GM12878 (cell line): ENCODE measurements around the gene RAB11A. TPM values are rescaled to one million over a fixed set of nuclear protein-coding genes. Genes with fewer than 3 reads are reported as not detected.

Experiments used
- BMI1 ChIP-seq: fragments of 450-650 bp; IDR thresholded peaks from 2 replicates; pipeline ENCODE4 v1.6.1; 2016; ENCODE audit warnings: mild to moderate bottlenecking, moderate library complexity, borderline replicate concordance
- CEBPB ChIP-seq, 2 experiments: fragments of 150-350 bp in 1 of 2; IDR thresholded peaks; 2 replicates each; pipeline ENCODE4 v1.6.1; 2012 to 2014; ENCODE audit warnings: low read depth in 2 of 2, low read length in 2 of 2, borderline replicate concordance in 1 of 2, inconsistent platforms in 1 of 2
- CHD2 ChIP-seq: IDR thresholded peaks from 2 replicates; pipeline ENCODE4 v1.6.1; 2011; ENCODE audit warnings: low read depth, low read length, improper control_type of control experiment, borderline replicate concordance
- CREM ChIP-seq: IDR thresholded peaks from 2 replicates; pipeline ENCODE4 v1.6.1; 2014; ENCODE audit warnings: antibody characterized with exemption, low read depth
- ETV6 ChIP-seq, 2 experiments: fragments of 450-650 bp in 1 of 2; IDR thresholded peaks in 1 of 2; conservative IDR thresholded peaks in 1 of 2; 2 replicates each; pipeline ENCODE4 v1.6.1; 2014; ENCODE audit warnings: antibody characterized with exemption in 1 of 2, borderline replicate concordance in 1 of 2, low read depth in 1 of 2, mild to moderate bottlenecking in 1 of 2, moderate library complexity in 1 of 2
- GABPA ChIP-seq: IDR thresholded peaks from 2 replicates; pipeline ENCODE4 v1.6.1; 2014; ENCODE audit warnings: antibody characterized with exemption, low read depth, mild to moderate bottlenecking, inconsistent platforms
- HDGF ChIP-seq: fragments of 450-650 bp; IDR thresholded peaks from 2 replicates; pipeline ENCODE4 v1.6.1; 2016; ENCODE audit warnings: antibody characterized with exemption
- HSF1 ChIP-seq: fragments of 150-350 bp; IDR thresholded peaks from 2 replicates; pipeline ENCODE4 v1.6.1; 2014; ENCODE audit warnings: mild to moderate bottlenecking, low read depth, low read length
- JUND ChIP-seq: IDR thresholded peaks from 2 replicates; pipeline ENCODE4 v1.6.1; 2012; ENCODE audit warnings: low read depth, mild to moderate bottlenecking, low read length, improper control_type of control experiment, moderate library complexity
- KLF5 ChIP-seq: fragments of 450-650 bp; IDR thresholded peaks from 2 replicates; pipeline ENCODE4 v1.6.1; 2014; ENCODE audit warnings: mild to moderate bottlenecking; ENCODE audit not compliant: partially characterized antibody
- MTA3 ChIP-seq: IDR thresholded peaks from 2 replicates; pipeline ENCODE4 v1.6.1; 2012; ENCODE audit warnings: low read length, inconsistent platforms, borderline replicate concordance
- MYB ChIP-seq: fragments of 150-350 bp; IDR thresholded peaks from 2 replicates; pipeline ENCODE4 v1.6.1; 2014; ENCODE audit warnings: mild to moderate bottlenecking, low read depth, low read length, borderline replicate concordance
- POU2F2 ChIP-seq: IDR thresholded peaks from 3 replicates; pipeline ENCODE4 v1.6.1; 2011; ENCODE audit warnings: low read depth, mild to moderate bottlenecking, low read length, borderline replicate concordance
- RELA ChIP-seq: fragments of 450-650 bp; IDR thresholded peaks from 2 replicates; pipeline ENCODE4 v1.8.0; 2014; ENCODE audit warnings: borderline replicate concordance; ENCODE audit not compliant: partially characterized antibody
- SREBF1 ChIP-seq: IDR thresholded peaks from 2 replicates; pipeline ENCODE4 v1.6.1; 2012; ENCODE audit warnings: mild to moderate bottlenecking, low read length
- SREBF2 ChIP-seq: IDR thresholded peaks from 2 replicates; pipeline ENCODE4 v1.6.1; 2012; ENCODE audit warnings: mild to moderate bottlenecking, low read length
- TAF1 ChIP-seq: IDR thresholded peaks from 2 replicates; pipeline ENCODE4 v1.6.1; 2011; ENCODE audit warnings: mild to moderate bottlenecking, low read depth, low read length, borderline replicate concordance
- YY1 ChIP-seq: IDR thresholded peaks from 2 replicates; pipeline ENCODE4 v1.6.1; 2011; ENCODE audit warnings: low read depth, mild to moderate bottlenecking, low read length
- ZBED1 ChIP-seq: IDR thresholded peaks from 2 replicates; pipeline ENCODE4 v1.6.1; 2016; ENCODE audit warnings: borderline replicate concordance
- ZNF384 ChIP-seq: IDR thresholded peaks from 2 replicates; pipeline ENCODE4 v1.6.1; 2012; ENCODE audit warnings: low read depth, mild to moderate bottlenecking, low read length, improper control_type of control experiment, borderline replicate concordance
- polyA plus RNA-seq, 11 experiments: library from polyadenylated mRNA; depleted of rRNA in 4 of 11; unstranded in 6 of 11; stranded (reverse) in 5 of 11; fragments of >200 nt; fragmentation: Nextera tagmentation in 4 of 11; fragmentation: Illumina TruSeq in 1 of 11; extraction: Ambion mirVana in 4 of 11; extraction: Trizol in 1 of 11; gene quantifications; 1 replicate in 1 of 11; 2 replicates in 10 of 11; pipeline versions ENCODE4 v1.2.1 to v1.2.3, GENCODE V29; 2011 to 2016; ENCODE audit warnings: inconsistent platforms in 2 of 11, missing spikeins in 2 of 11, low read depth in 1 of 11
- total RNA-seq, 4 experiments: library from RNA; depleted of rRNA in 3 of 4; stranded (reverse); fragments of >200 nt in 3 of 4; fragmentation: Illumina TruSeq in 1 of 4; extraction: Trizol in 1 of 4; gene quantifications; 2 replicates each; pipeline versions ENCODE4 v1.2.1 to v1.2.3, GENCODE V29; 2013 to 2021
- TF ChIP-seq, protein P1 (sequence below): IDR thresholded peaks from 2 replicates; pipeline ENCODE4 v1.6.1; 2012; ENCODE audit warnings: improper control_type of control experiment, low read depth, low read length; ENCODE audit not compliant: insufficient replicate concordance
- TF ChIP-seq, protein P2 (sequence below): fragments of 450-650 bp; IDR thresholded peaks from 2 replicates; pipeline ENCODE4 v1.6.1; 2016; ENCODE audit warnings: mild to moderate bottlenecking
- TF ChIP-seq, protein P3 (sequence below): fragments of 450-650 bp; IDR thresholded peaks from 2 replicates; pipeline ENCODE4 v1.6.1; 2017; ENCODE audit warnings: mild to moderate bottlenecking

RAB11A gene
- total and polyA plus RNA-seq, 10 of the 15 experiments (the other 5 are each of a cell fraction or from before 2014, with no cell fraction given), result 128 to 387 (median 224) TPM

DNA sequence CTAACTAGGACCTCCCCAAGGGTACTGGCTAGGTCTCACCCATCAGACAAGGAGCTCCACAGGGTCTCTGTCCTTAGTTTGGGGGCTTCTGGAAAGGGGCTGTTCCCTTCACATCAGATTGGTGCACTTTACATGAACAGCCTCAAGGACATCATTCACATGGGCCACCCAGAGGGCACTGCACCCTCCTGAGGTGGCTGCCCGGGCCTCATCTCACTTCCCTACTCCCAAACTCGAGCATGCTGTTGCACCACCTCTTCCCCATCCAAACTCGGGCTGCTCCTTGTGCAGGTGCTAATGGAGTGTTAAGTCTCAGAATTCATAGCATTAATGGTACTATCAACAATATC, 48.1 kb downstream of the RAB11A start (continued):
- TF ChIP-seq, protein P1, sequence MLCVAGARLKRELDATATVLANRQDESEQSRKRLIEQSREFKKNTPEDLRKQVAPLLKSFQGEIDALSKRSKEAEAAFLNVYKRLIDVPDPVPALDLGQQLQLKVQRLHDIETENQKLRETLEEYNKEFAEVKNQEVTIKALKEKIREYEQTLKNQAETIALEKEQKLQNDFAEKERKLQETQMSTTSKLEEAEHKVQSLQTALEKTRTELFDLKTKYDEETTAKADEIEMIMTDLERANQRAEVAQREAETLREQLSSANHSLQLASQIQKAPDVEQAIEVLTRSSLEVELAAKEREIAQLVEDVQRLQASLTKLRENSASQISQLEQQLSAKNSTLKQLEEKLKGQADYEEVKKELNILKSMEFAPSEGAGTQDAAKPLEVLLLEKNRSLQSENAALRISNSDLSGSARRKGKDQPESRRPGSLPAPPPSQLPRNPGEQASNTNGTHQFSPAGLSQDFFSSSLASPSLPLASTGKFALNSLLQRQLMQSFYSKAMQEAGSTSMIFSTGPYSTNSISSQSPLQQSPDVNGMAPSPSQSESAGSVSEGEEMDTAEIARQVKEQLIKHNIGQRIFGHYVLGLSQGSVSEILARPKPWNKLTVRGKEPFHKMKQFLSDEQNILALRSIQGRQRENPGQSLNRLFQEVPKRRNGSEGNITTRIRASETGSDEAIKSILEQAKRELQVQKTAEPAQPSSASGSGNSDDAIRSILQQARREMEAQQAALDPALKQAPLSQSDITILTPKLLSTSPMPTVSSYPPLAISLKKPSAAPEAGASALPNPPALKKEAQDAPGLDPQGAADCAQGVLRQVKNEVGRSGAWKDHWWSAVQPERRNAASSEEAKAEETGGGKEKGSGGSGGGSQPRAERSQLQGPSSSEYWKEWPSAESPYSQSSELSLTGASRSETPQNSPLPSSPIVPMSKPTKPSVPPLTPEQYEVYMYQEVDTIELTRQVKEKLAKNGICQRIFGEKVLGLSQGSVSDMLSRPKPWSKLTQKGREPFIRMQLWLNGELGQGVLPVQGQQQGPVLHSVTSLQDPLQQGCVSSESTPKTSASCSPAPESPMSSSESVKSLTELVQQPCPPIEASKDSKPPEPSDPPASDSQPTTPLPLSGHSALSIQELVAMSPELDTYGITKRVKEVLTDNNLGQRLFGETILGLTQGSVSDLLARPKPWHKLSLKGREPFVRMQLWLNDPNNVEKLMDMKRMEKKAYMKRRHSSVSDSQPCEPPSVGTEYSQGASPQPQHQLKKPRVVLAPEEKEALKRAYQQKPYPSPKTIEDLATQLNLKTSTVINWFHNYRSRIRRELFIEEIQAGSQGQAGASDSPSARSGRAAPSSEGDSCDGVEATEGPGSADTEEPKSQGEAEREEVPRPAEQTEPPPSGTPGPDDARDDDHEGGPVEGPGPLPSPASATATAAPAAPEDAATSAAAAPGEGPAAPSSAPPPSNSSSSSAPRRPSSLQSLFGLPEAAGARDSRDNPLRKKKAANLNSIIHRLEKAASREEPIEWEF, result no peak
- no peak for TF ChIP-seq SREBF1
- no peak for TF ChIP-seq SREBF2
- TF ChIP-seq POU2F2, result no peak
- no peak for TF ChIP-seq RELA
- no peak for TF ChIP-seq CREM
- TF ChIP-seq CHD2, result no peak
- TF ChIP-seq, protein P2, sequence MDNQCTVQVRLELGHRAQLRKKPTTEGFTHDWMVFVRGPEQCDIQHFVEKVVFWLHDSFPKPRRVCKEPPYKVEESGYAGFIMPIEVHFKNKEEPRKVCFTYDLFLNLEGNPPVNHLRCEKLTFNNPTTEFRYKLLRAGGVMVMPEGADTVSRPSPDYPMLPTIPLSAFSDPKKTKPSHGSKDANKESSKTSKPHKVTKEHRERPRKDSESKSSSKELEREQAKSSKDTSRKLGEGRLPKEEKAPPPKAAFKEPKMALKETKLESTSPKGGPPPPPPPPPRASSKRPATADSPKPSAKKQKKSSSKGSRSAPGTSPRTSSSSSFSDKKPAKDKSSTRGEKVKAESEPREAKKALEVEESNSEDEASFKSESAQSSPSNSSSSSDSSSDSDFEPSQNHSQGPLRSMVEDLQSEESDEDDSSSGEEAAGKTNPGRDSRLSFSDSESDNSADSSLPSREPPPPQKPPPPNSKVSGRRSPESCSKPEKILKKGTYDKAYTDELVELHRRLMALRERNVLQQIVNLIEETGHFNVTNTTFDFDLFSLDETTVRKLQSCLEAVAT, result no peak
- no peak for TF ChIP-seq YY1
- no peak for TF ChIP-seq HDGF
- TF ChIP-seq MYB, result no peak
- TF ChIP-seq HSF1, result no peak
- TF ChIP-seq, protein P3, sequence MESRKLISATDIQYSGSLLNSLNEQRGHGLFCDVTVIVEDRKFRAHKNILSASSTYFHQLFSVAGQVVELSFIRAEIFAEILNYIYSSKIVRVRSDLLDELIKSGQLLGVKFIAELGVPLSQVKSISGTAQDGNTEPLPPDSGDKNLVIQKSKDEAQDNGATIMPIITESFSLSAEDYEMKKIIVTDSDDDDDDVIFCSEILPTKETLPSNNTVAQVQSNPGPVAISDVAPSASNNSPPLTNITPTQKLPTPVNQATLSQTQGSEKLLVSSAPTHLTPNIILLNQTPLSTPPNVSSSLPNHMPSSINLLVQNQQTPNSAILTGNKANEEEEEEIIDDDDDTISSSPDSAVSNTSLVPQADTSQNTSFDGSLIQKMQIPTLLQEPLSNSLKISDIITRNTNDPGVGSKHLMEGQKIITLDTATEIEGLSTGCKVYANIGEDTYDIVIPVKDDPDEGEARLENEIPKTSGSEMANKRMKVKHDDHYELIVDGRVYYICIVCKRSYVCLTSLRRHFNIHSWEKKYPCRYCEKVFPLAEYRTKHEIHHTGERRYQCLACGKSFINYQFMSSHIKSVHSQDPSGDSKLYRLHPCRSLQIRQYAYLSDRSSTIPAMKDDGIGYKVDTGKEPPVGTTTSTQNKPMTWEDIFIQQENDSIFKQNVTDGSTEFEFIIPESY, result no peak
- no peak; the same call in 1 of the 2 replicates for TF ChIP-seq BMI1
- TF ChIP-seq ZBED1, result no peak
- TF ChIP-seq MTA3, result peak; percentile 18; the same call in 1 of the 2 replicates
- TF ChIP-seq JUND, result no peak
- TF ChIP-seq KLF5, result no peak
- no peak for TF ChIP-seq CEBPB (IDR thresholded peaks at IDR 0.05; ENCODE audit: borderline replicate concordance in 1 of 2, low read depth in 2 of 2, low read length in 2 of 2)
- TF ChIP-seq TAF1, result no peak
- TF ChIP-seq ETV6 (conservative IDR thresholded peaks at IDR 0.05 in 1 of 2, IDR thresholded peaks at IDR 0.05 in 1 of 2; ENCODE audit: borderline replicate concordance in 1 of 2, low read depth in 1 of 2), result no peak
- TF ChIP-seq ZNF384, result no peak
- no peak for TF ChIP-seq GABPA
